ENCODE measurements around the gene RGS6. TPM values are rescaled to one million over a fixed set of nuclear protein-coding genes. Genes with fewer than 3 reads are reported as not detected.

Gene RGS6
- total RNA-seq, 1 donor from 2014 or later, result 0.34 TPM

- no peak for FAIRE-seq
- H3K27ac Mint-ChIP-seq (ENCODE audit: unreplicated experiment), result no peak overlapping the region
- peaks cover 2% of the 10 kb centered on the region for H3K9me3 Mint-ChIP-seq (ENCODE audit: unreplicated experiment)
- Histone ChIP-seq H3K4me1 (ENCODE audit: insufficient read depth, low read length) (peaks cover 3% of the 10 kb centered on the region), H3K9me3 (ENCODE audit: insufficient read depth, low read depth, low read length) (no peaks in the 10 kb centered on the region), H3K4me3 (ENCODE audit: insufficient read depth, low read depth, low read length) (no peak overlapping the region), H3K79me2 (ENCODE audit: insufficient read depth, low read length) (no peaks in the 10 kb centered on the region), H2AFZ (ENCODE audit: low read depth, low read length) (no peak overlapping the region), H3K27me3 (ENCODE audit: insufficient read depth, low read length) (no peaks in the 10 kb centered on the region), H3K9ac (ENCODE audit: low read length) (no peak overlapping the region), H3K27ac (ENCODE audit: low read depth, low read length) (no peak overlapping the region), H4K20me1 (ENCODE audit: insufficient read depth, low read length) (no peaks in the 10 kb centered on the region), H3K36me3 (ENCODE audit: insufficient read depth, low read length) (no peaks in the 10 kb centered on the region), H3K4me2 (ENCODE audit: low read length) (no peak overlapping the region)
- H3K4me3 Mint-ChIP-seq (ENCODE audit: unreplicated experiment), result no peak overlapping the region
- TF ChIP-seq, protein P1, sequence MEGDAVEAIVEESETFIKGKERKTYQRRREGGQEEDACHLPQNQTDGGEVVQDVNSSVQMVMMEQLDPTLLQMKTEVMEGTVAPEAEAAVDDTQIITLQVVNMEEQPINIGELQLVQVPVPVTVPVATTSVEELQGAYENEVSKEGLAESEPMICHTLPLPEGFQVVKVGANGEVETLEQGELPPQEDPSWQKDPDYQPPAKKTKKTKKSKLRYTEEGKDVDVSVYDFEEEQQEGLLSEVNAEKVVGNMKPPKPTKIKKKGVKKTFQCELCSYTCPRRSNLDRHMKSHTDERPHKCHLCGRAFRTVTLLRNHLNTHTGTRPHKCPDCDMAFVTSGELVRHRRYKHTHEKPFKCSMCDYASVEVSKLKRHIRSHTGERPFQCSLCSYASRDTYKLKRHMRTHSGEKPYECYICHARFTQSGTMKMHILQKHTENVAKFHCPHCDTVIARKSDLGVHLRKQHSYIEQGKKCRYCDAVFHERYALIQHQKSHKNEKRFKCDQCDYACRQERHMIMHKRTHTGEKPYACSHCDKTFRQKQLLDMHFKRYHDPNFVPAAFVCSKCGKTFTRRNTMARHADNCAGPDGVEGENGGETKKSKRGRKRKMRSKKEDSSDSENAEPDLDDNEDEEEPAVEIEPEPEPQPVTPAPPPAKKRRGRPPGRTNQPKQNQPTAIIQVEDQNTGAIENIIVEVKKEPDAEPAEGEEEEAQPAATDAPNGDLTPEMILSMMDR (IDR thresholded peaks at IDR 0.05; ENCODE audit: insufficient read depth, low read depth, low read length), result no peak
- no peak for TF ChIP-seq EZH2 (IDR thresholded peaks at IDR 0.05; ENCODE audit: insufficient read depth, low read length)
- H3K36me3 Mint-ChIP-seq (ENCODE audit: low read depth, unreplicated experiment), result peaks cover 1% of the 10 kb centered on the region
- H3K4me1 Mint-ChIP-seq (ENCODE audit: low read depth, unreplicated experiment), result peaks cover 14% of the 10 kb centered on the region
- peaks cover 15% of the 10 kb centered on the region for H3K27me3 Mint-ChIP-seq (ENCODE audit: low read depth, unreplicated experiment)
- no peak for DNase-seq (ENCODE audit: low read depth)
These were observed 607.6 kb downstream of the RGS6 start for GRCh38 chr14:72539661-72540315.

DNA sequence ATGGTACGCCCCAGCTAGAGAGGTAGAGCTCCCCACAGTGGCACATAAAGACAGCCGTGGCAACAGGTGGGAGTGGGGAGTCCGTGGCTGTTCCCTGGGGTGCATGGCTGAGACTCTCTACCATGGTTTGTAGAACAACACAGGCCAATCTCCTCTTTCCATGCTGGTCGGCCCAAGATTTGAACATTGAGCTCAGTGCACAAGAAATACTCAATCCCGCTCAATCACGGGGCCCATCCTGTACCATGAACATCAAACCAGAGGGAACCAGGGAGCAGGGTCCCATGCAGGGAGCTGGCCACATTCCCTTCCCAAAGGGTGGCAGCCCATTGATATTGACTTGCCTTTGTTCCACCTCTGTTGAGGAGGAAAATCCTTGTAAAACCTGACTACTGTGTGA lies 608.6 kb downstream of the RGS6 start:
- Histone ChIP-seq H2AFZ (ENCODE audit: low read depth, low read length) (no peak overlapping the region), H3K4me1 (ENCODE audit: insufficient read depth, low read length) (peaks cover 13% of the 10 kb centered on the region), H3K27ac (ENCODE audit: low read depth, low read length) (no peak overlapping the region), H3K4me2 (ENCODE audit: low read length) (no peak overlapping the region), H3K4me3 (ENCODE audit: insufficient read depth, low read depth, low read length) (no peak overlapping the region), H3K36me3 (ENCODE audit: insufficient read depth, low read length) (no peaks in the 10 kb centered on the region), H4K20me1 (ENCODE audit: insufficient read depth, low read length) (no peaks in the 10 kb centered on the region), H3K9me3 (ENCODE audit: insufficient read depth, low read depth, low read length) (no peaks in the 10 kb centered on the region), H3K27me3 (ENCODE audit: insufficient read depth, low read length) (no peaks in the 10 kb centered on the region), H3K79me2 (ENCODE audit: insufficient read depth, low read length) (no peaks in the 10 kb centered on the region), H3K9ac (ENCODE audit: low read length) (no peak overlapping the region)
- peaks cover 20% of the 10 kb centered on the region for H3K4me1 Mint-ChIP-seq (ENCODE audit: low read depth, unreplicated experiment)
- H3K36me3 Mint-ChIP-seq (ENCODE audit: low read depth, unreplicated experiment), result no peaks in the 10 kb centered on the region
- H3K27me3 Mint-ChIP-seq (ENCODE audit: low read depth, unreplicated experiment), result peaks cover 15% of the 10 kb centered on the region
- DNase-seq (ENCODE audit: low read depth), result no peak
- H3K4me3 Mint-ChIP-seq (ENCODE audit: unreplicated experiment), result no peak overlapping the region
- no peaks in the 10 kb centered on the region for H3K9me3 Mint-ChIP-seq (ENCODE audit: unreplicated experiment)
- FAIRE-seq, result no peak
- TF ChIP-seq, protein P1 (IDR thresholded peaks at IDR 0.05; ENCODE audit: insufficient read depth, low read depth, low read length), result no peak
- TF ChIP-seq EZH2 (IDR thresholded peaks at IDR 0.05; ENCODE audit: insufficient read depth, low read length), result no peak
- H3K27ac Mint-ChIP-seq (ENCODE audit: unreplicated experiment), result no peak overlapping the region

DNA sequence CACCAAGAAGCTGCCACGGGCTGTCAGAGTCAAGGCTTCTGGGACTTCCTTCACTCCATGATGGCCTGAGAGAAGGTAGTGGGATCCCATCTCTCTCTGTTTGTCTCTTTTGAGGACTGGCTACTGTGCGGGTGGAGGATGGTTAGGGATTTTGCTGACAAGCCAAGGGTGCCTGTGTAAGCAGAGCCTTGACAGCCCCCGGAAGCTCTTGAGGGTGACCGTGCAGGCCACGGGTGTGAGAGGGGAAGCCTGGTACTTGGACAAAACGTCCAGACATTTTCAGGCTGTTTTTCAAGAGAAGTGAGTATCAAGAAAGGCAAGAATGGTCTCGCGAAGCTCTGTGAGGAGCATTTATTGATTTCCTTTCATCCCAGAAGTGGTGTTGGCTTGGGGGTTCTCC lies 609.3 kb downstream of the RGS6 start:
- peaks cover 25% of the 10 kb centered on the region for H3K4me1 Mint-ChIP-seq (ENCODE audit: low read depth, unreplicated experiment)

More for the DNA sequence above, 609.3 kb downstream of the RGS6 start:
- FAIRE-seq (no peak), DNase-seq (ENCODE audit: low read depth) (no peak)
- H3K27me3 Mint-ChIP-seq (ENCODE audit: low read depth, unreplicated experiment), result peaks cover 13% of the 10 kb centered on the region
- no peaks in the 10 kb centered on the region for H3K36me3 Mint-ChIP-seq (ENCODE audit: low read depth, unreplicated experiment)
- Histone ChIP-seq H3K4me3 (ENCODE audit: insufficient read depth, low read depth, low read length) (no peak overlapping the region), H3K9me3 (ENCODE audit: insufficient read depth, low read depth, low read length) (no peaks in the 10 kb centered on the region), H4K20me1 (ENCODE audit: insufficient read depth, low read length) (no peaks in the 10 kb centered on the region), H3K79me2 (ENCODE audit: insufficient read depth, low read length) (no peaks in the 10 kb centered on the region), H3K27me3 (ENCODE audit: insufficient read depth, low read length) (no peaks in the 10 kb centered on the region), H3K9ac (ENCODE audit: low read length) (no peak overlapping the region), H3K27ac (ENCODE audit: low read depth, low read length) (no peak overlapping the region), H3K36me3 (ENCODE audit: insufficient read depth, low read length) (no peaks in the 10 kb centered on the region), H3K4me1 (ENCODE audit: insufficient read depth, low read length) (peaks cover 16% of the 10 kb centered on the region), H2AFZ (ENCODE audit: low read depth, low read length) (no peak overlapping the region), H3K4me2 (ENCODE audit: low read length) (no peak overlapping the region)
- H3K9me3 Mint-ChIP-seq (ENCODE audit: unreplicated experiment), result no peaks in the 10 kb centered on the region
- no peak overlapping the region for H3K4me3 Mint-ChIP-seq (ENCODE audit: unreplicated experiment)
- no peak overlapping the region for H3K27ac Mint-ChIP-seq (ENCODE audit: unreplicated experiment)
- TF ChIP-seq, protein P1 (IDR thresholded peaks at IDR 0.05; ENCODE audit: insufficient read depth, low read depth, low read length), result no peak
- TF ChIP-seq EZH2 (IDR thresholded peaks at IDR 0.05; ENCODE audit: insufficient read depth, low read length), result no peak

Data from astrocyte (in vitro differentiated cells and primary cell).